SW 1271 (cell line): ENCODE data around the gene NOPCHAP1.
A peak's percentile ranks its signal among the peaks of the same experiment; 100 is the strongest.
"Not testable (repeated sequence)": the region's sequence is repeated elsewhere in the genome, so short reads cannot be mapped to it uniquely, and the experiment has no call there.

Experiments
- DNase-seq, 2 experiments: peaks; one replicate each; lab custom pipeline; 2025; lab: John Stamatoyannopoulos, UW

The NOPCHAP1 gene

GRCh38 chr12:104986022-104986941 lies at the start of gene NOPCHAP1:
Gene NOPCHAP1 (plus strand): TSS chr12:104986316. CDS start chr12:104986353, 37 bp downstream.
- DNase-seq, result peak; percentile 52 to 83

GRCh38 chr12:104938371-104938770 lies 47.7 kb upstream of the NOPCHAP1 start:
- no peak for DNase-seq

DNA sequence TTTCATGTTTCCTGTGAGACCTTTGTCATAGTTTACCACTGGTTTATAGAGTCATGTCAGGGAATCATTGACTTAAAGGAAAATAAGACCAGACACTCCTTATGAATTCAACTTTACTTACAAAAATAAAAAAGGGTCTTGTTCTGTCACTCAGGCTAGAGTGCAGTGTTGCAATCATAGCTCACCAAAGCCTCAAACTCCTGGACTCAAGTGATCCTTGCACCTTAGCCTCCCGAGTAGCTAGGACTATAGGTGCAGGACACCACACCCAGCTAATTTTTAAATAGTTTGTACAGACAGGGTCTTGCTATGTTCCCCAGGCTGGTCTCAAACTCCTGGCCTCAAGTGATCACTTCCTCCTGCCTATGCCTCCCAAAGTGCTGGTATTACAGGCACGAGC lies 47.0 kb upstream of the NOPCHAP1 start:
- DNase-seq, result no peak

- DNase-seq, result no peak
Observed at GRCh38 chr12:104941454-104941853, 44.7 kb upstream of the NOPCHAP1 start.

DNA sequence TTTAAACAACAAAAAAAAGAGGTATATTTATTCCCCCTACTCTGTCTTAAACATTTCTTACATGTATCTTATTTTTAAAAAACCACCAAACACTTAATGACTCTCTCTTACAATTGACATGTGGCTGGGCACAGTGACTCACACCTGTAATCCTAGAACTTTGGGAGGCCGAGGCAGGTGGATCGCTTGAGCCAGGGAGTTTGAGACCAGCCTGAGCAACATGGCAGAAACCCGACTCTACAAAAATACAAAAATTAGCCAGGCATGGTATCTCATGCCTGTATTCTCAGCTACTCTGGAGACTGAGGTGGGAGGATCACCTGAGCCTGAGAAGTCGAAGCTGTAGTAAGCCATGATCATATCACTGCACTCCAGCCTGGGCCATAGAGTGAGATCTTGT lies 44.0 kb upstream of the NOPCHAP1 start:
- no peak for DNase-seq

GRCh38 chr12:104943401-104943800 lies 42.7 kb upstream of the NOPCHAP1 start:
- not testable (repeated sequence) for DNase-seq

DNA sequence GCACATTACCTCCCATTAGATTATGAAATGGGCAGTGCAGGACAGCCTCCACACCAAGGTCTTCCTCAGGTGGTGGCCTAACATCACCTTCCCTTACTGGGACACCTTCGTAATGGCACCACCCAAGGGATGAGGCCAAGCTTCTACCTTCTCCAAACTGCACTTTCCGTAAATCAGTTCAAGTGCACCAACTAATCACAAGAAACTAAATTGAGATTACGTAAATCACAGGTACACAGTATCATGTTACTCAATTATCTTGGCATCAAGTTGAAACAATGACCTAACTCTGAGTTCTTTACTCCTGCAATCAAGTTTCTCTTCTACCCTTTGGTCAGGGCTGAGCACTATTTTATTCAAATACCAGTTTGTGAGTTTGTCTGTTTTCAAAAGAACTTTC lies 41.9 kb upstream of the NOPCHAP1 start:
- no peak for DNase-seq

- DNase-seq, result not testable (repeated sequence)
Observed at GRCh38 chr12:104948716-104949115, 37.4 kb upstream of the NOPCHAP1 start.

DNA sequence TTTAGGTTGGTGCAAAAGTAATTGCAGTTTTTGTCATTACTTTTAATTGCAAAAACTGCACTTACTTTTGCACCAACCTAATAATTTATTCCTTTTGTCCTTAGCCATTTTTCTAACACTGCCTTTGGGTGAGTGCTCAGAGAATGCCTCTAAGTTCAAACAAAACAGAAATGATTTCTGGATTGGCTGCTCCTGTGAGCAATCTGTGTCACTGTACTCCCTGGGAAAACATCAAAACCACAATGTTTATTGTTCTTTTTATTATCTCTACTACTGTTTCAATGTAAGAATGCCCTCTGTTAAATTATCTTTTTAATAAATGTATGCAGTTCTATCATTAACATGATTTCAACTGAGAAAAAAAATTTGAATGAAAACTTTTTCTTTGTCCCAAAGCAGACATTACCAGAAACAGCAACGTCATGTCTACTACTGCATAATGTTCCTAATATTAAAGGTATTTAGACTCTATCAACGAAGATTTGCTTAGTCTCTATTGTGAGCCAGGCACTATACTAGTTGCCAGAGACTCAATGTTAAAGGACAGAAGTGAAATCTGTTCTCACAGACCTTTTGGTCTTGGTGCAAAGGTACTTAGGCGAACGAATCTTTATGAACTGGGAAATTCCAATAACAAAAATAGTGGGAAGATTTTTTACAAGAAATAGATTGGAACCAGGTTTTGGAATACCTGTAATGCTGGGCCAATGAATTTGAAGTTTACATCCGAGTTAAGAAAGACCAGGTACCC lies 34.2 kb upstream of the NOPCHAP1 start:
- no peak for DNase-seq

GRCh38 chr12:104952816-104953215 lies 33.3 kb upstream of the NOPCHAP1 start:
- DNase-seq, result no peak

DNA sequence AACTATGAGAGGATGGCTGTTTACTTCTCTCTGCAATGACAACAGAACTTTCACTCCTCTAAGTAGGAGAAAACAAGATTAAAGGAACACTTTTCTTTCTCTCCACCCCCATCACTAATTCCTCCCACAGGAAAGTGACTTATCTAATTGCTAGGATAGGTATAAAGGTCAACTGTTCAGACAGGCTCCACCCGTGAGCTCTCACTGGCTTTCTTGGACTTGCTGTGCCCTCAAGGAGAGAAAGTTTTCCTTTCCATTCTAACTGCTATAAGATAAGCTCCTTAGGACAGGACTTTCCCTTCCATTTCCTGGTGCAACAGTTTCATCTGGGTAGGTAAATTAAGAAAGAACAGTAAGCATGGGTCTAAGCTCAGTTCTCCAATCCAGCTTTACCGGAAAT lies 32.8 kb upstream of the NOPCHAP1 start:
- no peak for DNase-seq

DNA sequence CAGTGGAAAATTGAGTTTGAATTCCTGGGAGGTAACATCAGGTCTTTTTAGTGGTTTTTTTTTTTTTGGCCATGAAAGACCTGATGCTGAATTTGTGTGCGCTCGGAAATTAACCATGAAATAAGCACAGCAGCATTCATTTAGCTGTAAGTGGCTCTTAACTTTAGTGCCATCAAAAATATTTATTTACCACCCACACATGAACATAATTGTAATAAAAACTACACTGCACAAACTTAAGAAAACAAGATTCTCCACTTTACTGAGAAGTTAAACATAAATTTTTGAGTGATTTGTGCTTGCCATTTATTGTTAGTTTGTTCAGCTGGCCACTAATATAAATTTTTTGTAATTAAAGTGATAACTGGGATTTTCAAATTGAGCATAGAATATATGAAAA lies 30.4 kb upstream of the NOPCHAP1 start:
- DNase-seq, result no peak

- DNase-seq, result peak in 1 of 2 experiments; percentile 9
Observed at GRCh38 chr12:104956870-104957718, 29.0 kb upstream of the NOPCHAP1 start.

DNA sequence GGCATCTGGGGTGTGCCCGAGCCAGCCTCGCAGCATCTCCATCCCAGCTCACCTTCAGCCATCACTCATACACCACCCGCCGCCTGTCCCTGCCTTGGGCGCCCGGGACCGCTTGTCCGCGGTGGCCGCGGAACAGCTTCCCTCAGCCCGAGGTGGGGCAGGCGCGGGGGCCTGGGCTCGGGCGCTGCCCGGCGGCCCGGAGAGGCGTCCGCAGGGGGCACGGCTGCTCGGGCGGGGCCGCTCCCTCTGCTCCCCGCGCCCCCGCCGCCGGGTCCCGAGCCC lies 28.5 kb upstream of the NOPCHAP1 start:
- DNase-seq, result no peak

DNA sequence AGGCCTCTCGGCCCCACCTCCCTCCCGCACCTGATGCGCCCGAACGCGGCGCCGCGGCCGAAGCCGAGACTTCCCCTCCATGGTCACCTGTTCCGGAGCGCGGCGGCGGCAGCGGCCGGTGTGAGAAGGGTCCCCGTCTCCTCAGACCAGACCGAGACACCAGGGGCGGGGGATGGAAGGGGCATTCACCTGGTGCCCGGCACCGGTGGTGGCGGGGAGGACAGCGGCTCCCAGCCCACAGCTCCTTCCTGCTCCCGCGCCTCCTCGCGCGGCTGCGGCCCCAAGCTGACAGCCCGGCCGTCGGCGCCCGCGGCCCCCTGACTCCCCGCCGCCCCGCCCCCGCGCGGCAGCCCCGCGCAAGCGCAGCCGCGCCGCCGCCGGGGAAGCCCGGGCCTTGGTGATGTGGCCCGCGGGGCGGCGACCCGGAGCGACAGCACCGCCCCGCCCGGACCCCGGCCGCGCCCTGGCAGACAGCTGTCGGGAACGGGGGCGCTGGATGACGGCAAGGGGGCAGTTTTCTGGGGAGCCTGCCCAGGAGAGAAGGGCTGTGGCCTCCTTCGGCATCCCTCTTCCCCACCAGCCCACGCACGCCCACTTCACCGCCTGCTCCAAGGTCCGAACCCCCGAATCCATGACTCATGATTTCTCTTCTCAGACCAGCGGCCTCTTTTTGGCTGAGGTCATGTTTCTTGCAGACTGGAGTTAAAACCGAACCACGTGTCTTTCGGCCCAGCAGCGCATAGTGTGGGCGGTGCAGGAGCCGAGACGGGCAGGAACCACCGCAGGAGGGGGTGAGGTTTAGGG lies 27.9 kb upstream of the NOPCHAP1 start, which contains the start of gene SLC41A2:
TSS of gene SLC41A2 (minus strand) at position 290 of the 804 bp plus-strand sequence. CDS start 29,763 bp downstream, outside the sequence.
- peak; percentile 21 to 62 for DNase-seq

GRCh38 chr12:104958805-104959334 lies 27.2 kb upstream of the NOPCHAP1 start:
- no peak for DNase-seq

DNA sequence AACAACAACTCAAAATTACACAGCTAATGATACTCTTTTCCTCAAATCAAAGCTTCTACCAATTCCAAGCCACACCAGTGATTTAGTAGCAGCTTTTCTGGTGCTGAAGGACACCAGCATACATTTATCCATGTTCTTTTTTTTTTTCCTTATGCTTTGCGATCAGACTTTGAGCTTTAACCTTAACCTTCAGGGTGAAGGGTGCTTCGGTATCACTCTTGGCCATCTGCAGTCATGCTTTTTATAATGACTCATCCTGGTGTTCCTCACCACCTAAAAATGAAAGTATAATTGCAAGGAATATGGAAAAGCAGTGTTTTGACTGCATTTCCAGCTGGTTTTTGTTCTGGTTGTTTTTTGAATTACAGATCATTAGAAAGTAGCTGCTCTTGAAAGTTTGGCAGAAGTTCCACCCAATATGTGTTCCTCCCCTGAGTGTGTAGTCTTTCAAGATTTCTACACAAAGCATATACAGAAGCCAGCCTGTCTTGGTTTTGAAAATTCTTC lies 26.7 kb upstream of the NOPCHAP1 start:
- no peak for DNase-seq

GRCh38 chr12:104960464-104960863 lies 25.7 kb upstream of the NOPCHAP1 start:
- no peak for DNase-seq

DNA sequence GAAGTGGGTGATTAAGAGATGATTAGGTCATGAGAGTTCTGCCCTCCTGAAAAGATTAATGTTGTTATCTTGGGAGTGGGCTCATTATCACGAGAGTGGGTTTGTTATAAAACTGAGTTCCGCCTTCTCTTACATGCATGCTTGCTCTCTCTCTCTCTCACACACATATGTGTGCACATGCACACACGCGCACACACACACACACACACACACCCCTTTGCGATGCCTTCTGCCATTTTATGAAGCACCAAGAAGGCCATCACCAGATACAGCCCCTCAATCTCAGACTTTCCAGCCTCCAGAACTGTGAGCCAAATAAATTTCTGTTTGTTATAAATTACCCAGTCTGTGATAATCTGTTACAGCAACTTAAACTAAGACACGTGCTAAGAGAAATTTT lies 22.4 kb upstream of the NOPCHAP1 start:
- no peak for DNase-seq

GRCh38 chr12:104964167-104964855 lies 21.8 kb upstream of the NOPCHAP1 start:
- no peak for DNase-seq
